ENCODE results near the gene TNRC6B.

Gene TNRC6B

DNA sequence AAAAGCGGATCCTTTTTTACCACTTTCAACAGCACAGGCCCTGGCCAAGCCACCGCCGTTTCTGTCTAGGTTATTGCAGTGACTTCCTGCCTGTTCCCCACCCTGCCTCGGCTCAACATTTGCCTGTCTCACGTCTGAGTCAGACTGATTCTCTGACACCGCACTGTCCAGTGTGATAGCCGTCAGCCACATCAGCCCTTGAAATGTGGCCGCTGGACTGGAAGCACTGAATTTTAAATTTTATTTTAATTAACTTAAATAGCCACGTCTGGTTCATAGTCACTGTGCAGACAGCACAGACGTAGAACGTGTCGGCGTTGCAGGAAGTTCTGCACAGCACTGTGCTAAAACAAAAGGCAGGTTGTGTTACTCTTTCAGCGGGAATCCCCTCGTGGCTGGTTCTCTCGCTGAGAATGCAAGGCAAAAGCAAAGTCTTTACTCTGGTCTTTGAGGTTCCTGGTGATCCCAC is 112.3 kb downstream of the TNRC6B start:
- Histone ChIP-seq H3K27me3 (ENCODE audit: insufficient read depth, insufficient read length) (no peaks in the 10 kb centered on the region), H3K9me3 (ENCODE audit: insufficient read depth, low read length) (no peaks in the 10 kb centered on the region), H3K4me1 (ENCODE audit: insufficient read depth, insufficient read length) (no peaks in the 10 kb centered on the region), H3K36me3 (ENCODE audit: insufficient read depth, insufficient read length, low read length) (peaks cover 53% of the 10 kb centered on the region), H3K4me3 (ENCODE audit: insufficient read length, low read depth) (no peak overlapping the region), H3K9ac (ENCODE audit: insufficient read length, low read depth) (no peak overlapping the region)
- TF ChIP-seq SUZ12 (IDR thresholded peaks at IDR 0.05; ENCODE audit: extremely low read depth, insufficient read depth, insufficient read length) (no peak), ZNF274 (IDR thresholded peaks at IDR 0.05; ENCODE audit: low read depth, low read length) (no peak), YY1 (IDR thresholded peaks at IDR 0.05; ENCODE audit: insufficient read depth, insufficient read length) (no peak)
- no peak for DNase-seq (ENCODE audit: low read depth, low spot score)

DNA sequence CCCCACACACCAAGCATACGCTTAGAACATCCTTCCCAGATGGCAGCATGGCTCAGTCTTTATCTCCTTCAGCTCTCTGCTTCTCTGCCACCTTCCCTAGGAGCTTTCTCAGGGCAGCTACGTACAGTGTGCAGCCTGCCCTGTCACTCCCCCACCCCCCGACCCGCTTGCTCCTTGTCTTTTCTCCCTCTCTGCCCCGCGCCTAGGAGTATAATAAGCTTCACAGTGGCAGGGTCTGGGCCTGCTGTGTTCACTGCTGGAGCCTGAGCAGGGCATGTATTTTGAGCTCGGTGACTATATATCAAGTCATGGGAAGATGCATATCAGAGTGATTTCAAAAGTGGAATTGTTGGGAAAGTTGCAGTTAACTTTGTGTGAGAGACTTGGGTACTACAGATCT is 112.8 kb downstream of the TNRC6B start:
- Histone ChIP-seq H3K4me3 (ENCODE audit: insufficient read length, low read depth) (no peak overlapping the region), H3K27me3 (ENCODE audit: insufficient read depth, insufficient read length) (no peaks in the 10 kb centered on the region), H3K9ac (ENCODE audit: insufficient read length, low read depth) (no peak overlapping the region), H3K4me1 (ENCODE audit: insufficient read depth, insufficient read length) (no peaks in the 10 kb centered on the region), H3K9me3 (ENCODE audit: insufficient read depth, low read length) (no peaks in the 10 kb centered on the region), H3K36me3 (ENCODE audit: insufficient read depth, insufficient read length, low read length) (peaks cover 51% of the 10 kb centered on the region)
- TF ChIP-seq SUZ12 (IDR thresholded peaks at IDR 0.05; ENCODE audit: extremely low read depth, insufficient read depth, insufficient read length) (no peak), YY1 (IDR thresholded peaks at IDR 0.05; ENCODE audit: insufficient read depth, insufficient read length) (no peak), ZNF274 (IDR thresholded peaks at IDR 0.05; ENCODE audit: low read depth, low read length) (no peak)
- DNase-seq (ENCODE audit: low read depth, low spot score): no peak

DNA sequence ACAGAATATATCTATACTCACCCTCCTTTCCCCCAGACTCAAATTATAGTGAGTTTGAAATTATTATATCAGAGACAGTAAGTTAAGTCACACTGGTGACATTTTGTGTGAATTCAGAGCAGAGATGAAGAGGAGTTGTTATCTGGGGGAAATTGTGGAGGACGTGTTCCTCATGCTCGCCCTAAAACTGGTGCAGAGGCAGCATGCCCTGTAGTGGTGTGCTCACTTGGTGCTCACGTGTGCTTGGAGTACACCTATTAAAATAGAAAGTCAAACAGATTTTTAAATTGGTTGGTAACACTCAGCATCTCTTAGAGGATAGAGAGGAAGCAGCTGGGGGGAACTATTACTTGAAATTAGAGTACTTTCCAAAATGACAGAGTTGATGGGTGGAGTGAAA is 117.0 kb downstream of the TNRC6B start:
- TF ChIP-seq SUZ12 (IDR thresholded peaks at IDR 0.05; ENCODE audit: extremely low read depth, insufficient read depth, insufficient read length) (no peak), YY1 (IDR thresholded peaks at IDR 0.05; ENCODE audit: insufficient read depth, insufficient read length) (no peak), ZNF274 (IDR thresholded peaks at IDR 0.05; ENCODE audit: low read depth, low read length) (no peak)
- Histone ChIP-seq H3K9ac (ENCODE audit: insufficient read length, low read depth) (no peak overlapping the region), H3K36me3 (ENCODE audit: insufficient read depth, insufficient read length, low read length) (peaks cover 31% of the 10 kb centered on the region), H3K9me3 (ENCODE audit: insufficient read depth, low read length) (no peaks in the 10 kb centered on the region), H3K4me3 (ENCODE audit: insufficient read length, low read depth) (no peak overlapping the region), H3K27me3 (ENCODE audit: insufficient read depth, insufficient read length) (no peaks in the 10 kb centered on the region), H3K4me1 (ENCODE audit: insufficient read depth, insufficient read length) (no peaks in the 10 kb centered on the region)
- DNase-seq (ENCODE audit: low read depth, low spot score): no peak

GRCh38 chr22:40300316-40300715 is 122.6 kb downstream of the TNRC6B start:
- Histone ChIP-seq H3K9ac (ENCODE audit: insufficient read length, low read depth) (no peak overlapping the region), H3K9me3 (ENCODE audit: insufficient read depth, low read length) (no peaks in the 10 kb centered on the region), H3K27me3 (ENCODE audit: insufficient read depth, insufficient read length) (no peaks in the 10 kb centered on the region), H3K4me1 (ENCODE audit: insufficient read depth, insufficient read length) (no peaks in the 10 kb centered on the region), H3K4me3 (ENCODE audit: insufficient read length, low read depth) (no peak overlapping the region), H3K36me3 (ENCODE audit: insufficient read depth, insufficient read length, low read length) (peaks cover 39% of the 10 kb centered on the region)
- no peak for TF ChIP-seq ZNF274 (IDR thresholded peaks at IDR 0.05; ENCODE audit: low read depth, low read length)
- TF ChIP-seq SUZ12 (IDR thresholded peaks at IDR 0.05; ENCODE audit: extremely low read depth, insufficient read depth, insufficient read length): no peak
- TF ChIP-seq YY1 (IDR thresholded peaks at IDR 0.05; ENCODE audit: insufficient read depth, insufficient read length): no peak
- no peak for DNase-seq (ENCODE audit: low read depth, low spot score)

- Histone ChIP-seq H3K9me3 (ENCODE audit: insufficient read depth, low read length) (no peaks in the 10 kb centered on the region), H3K4me1 (ENCODE audit: insufficient read depth, insufficient read length) (no peaks in the 10 kb centered on the region), H3K4me3 (ENCODE audit: insufficient read length, low read depth) (no peak overlapping the region), H3K27me3 (ENCODE audit: insufficient read depth, insufficient read length) (no peaks in the 10 kb centered on the region), H3K36me3 (ENCODE audit: insufficient read depth, insufficient read length, low read length) (peaks cover 33% of the 10 kb centered on the region), H3K9ac (ENCODE audit: insufficient read length, low read depth) (no peak overlapping the region)
- TF ChIP-seq YY1 (IDR thresholded peaks at IDR 0.05; ENCODE audit: insufficient read depth, insufficient read length) (no peak), SUZ12 (IDR thresholded peaks at IDR 0.05; ENCODE audit: extremely low read depth, insufficient read depth, insufficient read length) (no peak), ZNF274 (IDR thresholded peaks at IDR 0.05; ENCODE audit: low read depth, low read length) (no peak)
- DNase-seq (ENCODE audit: low read depth, low spot score): no peak
Observed at GRCh38 chr22:40300884-40301672, 123.4 kb downstream of the TNRC6B start.

GRCh38 chr22:40302149-40302548 is 124.4 kb downstream of the TNRC6B start:
- Histone ChIP-seq H3K4me1 (ENCODE audit: insufficient read depth, insufficient read length) (no peaks in the 10 kb centered on the region), H3K36me3 (ENCODE audit: insufficient read depth, insufficient read length, low read length) (peaks cover 32% of the 10 kb centered on the region), H3K9me3 (ENCODE audit: insufficient read depth, low read length) (no peaks in the 10 kb centered on the region), H3K27me3 (ENCODE audit: insufficient read depth, insufficient read length) (no peaks in the 10 kb centered on the region), H3K9ac (ENCODE audit: insufficient read length, low read depth) (no peak overlapping the region), H3K4me3 (ENCODE audit: insufficient read length, low read depth) (no peak overlapping the region)
- no peak for DNase-seq (ENCODE audit: low read depth, low spot score)
- TF ChIP-seq SUZ12 (IDR thresholded peaks at IDR 0.05; ENCODE audit: extremely low read depth, insufficient read depth, insufficient read length) (no peak), YY1 (IDR thresholded peaks at IDR 0.05; ENCODE audit: insufficient read depth, insufficient read length) (no peak), ZNF274 (IDR thresholded peaks at IDR 0.05; ENCODE audit: low read depth, low read length) (no peak)

DNA sequence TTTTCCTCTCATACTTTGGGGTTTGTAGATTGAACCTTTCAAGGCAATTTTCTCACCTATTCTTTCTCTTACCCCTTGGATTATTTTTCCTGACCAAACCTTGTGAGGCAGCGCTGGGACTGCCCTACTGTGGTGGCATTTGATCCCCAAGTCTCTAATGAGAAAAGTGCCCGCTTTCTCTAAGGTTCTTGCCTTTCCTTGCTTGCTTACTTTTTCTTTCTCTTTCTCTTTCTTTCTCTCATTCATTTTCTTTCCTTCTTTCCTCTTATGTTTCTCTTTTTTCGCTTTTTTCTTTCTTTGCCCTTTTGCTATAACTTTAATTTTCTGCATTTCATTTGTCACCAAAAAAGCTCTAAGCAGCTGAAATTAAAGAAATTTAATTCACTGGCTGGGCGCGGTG is 127.9 kb downstream of the TNRC6B start:
- Histone ChIP-seq H3K36me3 (ENCODE audit: insufficient read depth, insufficient read length, low read length) (peaks cover 52% of the 10 kb centered on the region), H3K9me3 (ENCODE audit: insufficient read depth, low read length) (no peaks in the 10 kb centered on the region), H3K9ac (ENCODE audit: insufficient read length, low read depth) (no peak overlapping the region), H3K27me3 (ENCODE audit: insufficient read depth, insufficient read length) (no peaks in the 10 kb centered on the region), H3K4me3 (ENCODE audit: insufficient read length, low read depth) (no peak overlapping the region), H3K4me1 (ENCODE audit: insufficient read depth, insufficient read length) (no peaks in the 10 kb centered on the region)
- DNase-seq (ENCODE audit: low read depth, low spot score): no peak
- TF ChIP-seq SUZ12 (IDR thresholded peaks at IDR 0.05; ENCODE audit: extremely low read depth, insufficient read depth, insufficient read length) (no peak), ZNF274 (IDR thresholded peaks at IDR 0.05; ENCODE audit: low read depth, low read length) (no peak), YY1 (IDR thresholded peaks at IDR 0.05; ENCODE audit: insufficient read depth, insufficient read length) (no peak)
